GM12891 (cell line): ENCODE data around the gene SNX9.
"Not testable (repeated sequence)": the region's sequence is repeated elsewhere in the genome, so short reads cannot be mapped to it uniquely, and the experiment has no call there.

Source experiments
- DNase-seq: peaks from one replicate; pipeline ENCODE4 v3.0.0; 2011; ENCODE audit warnings: low spot score; ENCODE audit not compliant: insufficient read length
- FAIRE-seq: peaks from 2 replicates; lab custom pipeline; 2011; peaks lifted over from hg19 to GRCh38; lab: Jason Lieb, UNC
- PAX5 ChIP-seq: IDR thresholded peaks from 2 replicates; pipeline ENCODE4 v1.6.1; 2011; ENCODE audit warnings: low read length, moderate library complexity, mild to moderate bottlenecking; ENCODE audit not compliant: insufficient read depth, severe bottlenecking
- POLR2A ChIP-seq: IDR thresholded peaks from 2 replicates; pipeline ENCODE4 v1.6.1; 2011; ENCODE audit warnings: low read depth, low read length, control low read depth
- POLR2AphosphoS5 ChIP-seq: IDR thresholded peaks from 2 replicates; pipeline ENCODE4 v1.6.1; 2011; ENCODE audit warnings: low read depth, low read length, control low read depth
- POU2F2 ChIP-seq: IDR thresholded peaks from 2 replicates; pipeline ENCODE4 v1.6.1; 2011; ENCODE audit warnings: low read depth, mild to moderate bottlenecking, control low read depth, low read length, moderate library complexity
- SPI1 ChIP-seq: IDR thresholded peaks from 2 replicates; pipeline ENCODE4 v1.6.1; 2011; ENCODE audit warnings: low read depth, low read length, control low read depth
- TAF1 ChIP-seq: IDR thresholded peaks from 2 replicates; pipeline ENCODE4 v1.6.1; 2011; ENCODE audit warnings: low read depth, low read length, control low read depth

SNX9 gene

DNA sequence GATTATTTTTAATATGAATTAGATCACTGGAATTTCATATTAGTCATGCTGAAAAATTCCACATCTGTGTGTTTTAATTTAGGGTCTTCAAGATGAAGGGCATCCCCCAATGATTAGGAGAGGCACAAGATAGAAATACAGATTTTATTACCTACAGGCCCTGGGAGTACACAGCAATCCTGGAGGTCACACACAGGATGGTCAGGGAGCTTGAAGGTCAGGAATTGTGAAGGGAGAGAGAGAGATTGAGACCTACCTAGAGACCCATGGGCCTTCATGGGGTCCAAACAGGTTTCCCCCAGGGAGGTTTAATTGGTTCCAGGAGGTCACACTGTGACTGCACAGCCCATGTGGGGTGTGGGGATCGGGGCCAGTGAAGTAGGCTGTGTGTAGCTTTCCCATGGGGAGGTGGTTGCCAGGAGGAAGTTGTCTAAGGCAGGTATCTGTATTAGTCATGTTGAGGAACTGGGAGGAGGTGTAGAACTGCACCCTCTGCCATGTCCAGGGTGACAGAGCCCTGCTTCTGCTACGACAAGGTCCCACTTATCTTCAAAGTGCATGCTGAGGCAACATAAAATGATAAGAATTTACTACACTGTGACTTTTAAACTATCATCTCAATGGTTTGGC, 18.3 kb downstream of the SNX9 start:
- TF ChIP-seq SPI1 (peak; percentile 81), POU2F2 (no peak)
- DNase-seq (no peak), FAIRE-seq (peak; percentile 88)

DNA sequence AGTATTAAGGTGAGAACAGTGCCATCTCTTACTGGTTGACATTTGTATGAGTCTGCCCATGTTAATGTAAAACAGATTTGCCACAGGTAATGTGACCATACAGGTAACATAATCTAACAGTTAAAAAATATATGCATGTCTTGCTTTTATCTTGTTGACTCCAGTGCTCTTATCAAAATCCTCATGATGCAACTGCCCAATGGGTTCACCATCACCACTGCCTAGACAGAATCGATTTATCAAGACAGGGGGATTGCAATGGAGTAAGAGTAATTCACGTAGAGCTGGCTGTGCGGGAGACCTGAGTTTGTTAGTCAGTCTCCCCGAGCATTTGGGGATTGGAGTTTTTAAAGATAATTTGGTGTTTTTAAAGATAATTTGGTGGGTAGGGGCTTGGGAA, 19.2 kb downstream of the SNX9 start:
- DNase-seq (no peak), FAIRE-seq (no peak)
- no peak for TF ChIP-seq POLR2AphosphoS5
- TF ChIP-seq PAX5 = no peak
- TF ChIP-seq POLR2A = no peak
- no peak for TF ChIP-seq SPI1
- TF ChIP-seq POU2F2 = no peak
- no peak for TF ChIP-seq TAF1

DNA sequence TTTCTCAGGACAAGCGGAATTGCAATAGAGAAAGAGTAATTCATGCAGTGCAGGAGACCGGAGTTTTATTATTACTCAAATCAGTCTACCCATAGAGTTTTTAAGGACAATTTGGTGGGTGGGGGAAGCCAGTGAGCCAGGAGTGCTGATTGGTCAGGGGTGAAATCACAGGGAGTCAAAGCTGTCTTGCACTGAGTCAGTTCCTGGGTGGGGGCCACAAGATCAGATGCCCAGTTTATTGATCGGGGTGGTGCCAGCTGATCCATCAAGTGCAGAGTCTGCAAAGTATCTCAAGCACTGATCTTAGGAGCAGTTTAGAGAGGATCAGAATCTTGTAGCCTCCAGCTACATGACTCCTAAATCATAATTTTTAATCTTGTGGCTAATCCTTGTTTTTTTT, 21.1 kb downstream of the SNX9 start:
- not testable (repeated sequence) for DNase-seq, FAIRE-seq

DNA sequence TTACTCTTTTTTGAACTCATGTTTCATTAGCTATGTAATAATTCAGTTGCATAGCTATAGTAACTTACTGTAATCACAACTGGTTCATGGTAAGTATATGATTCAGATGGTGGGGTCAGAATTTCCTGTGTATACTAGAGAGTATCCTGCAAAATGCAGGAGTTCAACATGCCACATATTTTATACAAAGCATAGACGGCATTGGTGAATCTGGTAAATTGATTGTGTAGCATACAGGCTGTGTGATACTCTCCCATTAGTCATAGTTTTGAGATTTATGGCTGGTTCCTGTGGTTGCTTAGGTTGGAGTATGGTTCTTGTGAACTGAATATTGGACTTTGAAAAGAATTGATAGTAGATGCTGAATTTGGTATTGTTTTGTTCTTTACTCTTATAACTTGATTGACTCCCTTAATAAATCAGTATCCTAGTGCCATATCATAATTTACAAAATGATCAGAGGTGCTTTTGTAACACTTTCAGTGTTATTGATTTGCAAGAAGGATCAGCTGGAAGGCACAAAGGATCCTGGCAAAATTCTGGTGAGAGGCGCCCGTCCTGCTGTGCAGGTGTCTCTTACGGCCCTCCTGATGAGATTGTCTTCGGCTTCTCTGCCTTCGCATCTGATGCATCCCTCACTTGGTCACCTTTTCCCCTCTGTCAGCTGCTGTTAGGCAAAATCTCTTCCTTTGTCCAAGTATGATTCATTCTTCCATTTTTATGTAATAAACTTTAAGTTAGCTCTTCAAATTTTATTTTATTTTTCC, 22.6 kb downstream of the SNX9 start:
- FAIRE-seq (peak; percentile 9), DNase-seq (no peak)
- no peak for TF ChIP-seq SPI1
- no peak for TF ChIP-seq POLR2AphosphoS5
- TF ChIP-seq POU2F2 = no peak

DNA sequence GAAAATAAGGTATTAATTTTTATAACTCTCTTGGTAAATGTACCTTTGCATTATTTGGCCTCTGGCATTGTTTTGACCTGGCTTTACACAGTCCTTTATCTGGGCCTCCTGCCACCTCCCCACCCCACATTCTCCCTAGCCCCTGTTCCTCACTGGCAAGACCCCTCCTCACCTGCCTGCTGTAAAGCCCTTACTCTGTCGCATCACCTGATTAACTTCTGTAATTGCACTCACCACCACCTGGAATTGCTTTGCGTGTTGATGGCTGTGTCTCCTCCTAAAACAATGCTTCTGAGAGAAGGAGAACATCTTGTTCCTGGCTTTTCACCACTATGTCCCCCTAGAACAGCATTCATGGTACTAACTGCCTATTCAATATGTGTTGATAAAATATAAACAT, 24.8 kb downstream of the SNX9 start:
- no peak for TF ChIP-seq POLR2A
- no peak for TF ChIP-seq PAX5
- TF ChIP-seq SPI1 = no peak
- no peak for TF ChIP-seq POLR2AphosphoS5
- no peak for TF ChIP-seq TAF1
- no peak for TF ChIP-seq POU2F2

DNA sequence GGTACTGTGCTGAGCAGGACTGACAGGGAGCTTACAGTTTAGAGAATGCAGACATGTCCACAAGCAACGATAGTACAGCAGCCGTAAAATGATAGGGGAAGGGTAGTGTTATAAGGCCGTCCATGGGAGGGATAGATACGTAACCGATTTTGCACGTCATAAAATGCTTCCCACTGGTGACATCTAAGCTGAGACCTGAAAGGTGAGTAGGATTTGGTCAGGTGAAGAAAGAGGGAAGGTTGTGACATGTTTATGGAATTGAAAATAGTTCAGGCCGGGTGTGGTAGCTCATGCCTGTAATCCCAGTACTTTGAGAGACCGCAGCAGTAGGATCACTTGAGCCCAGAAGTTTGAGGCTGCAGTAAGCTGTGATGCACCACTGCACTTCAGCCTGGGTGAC, 25.6 kb downstream of the SNX9 start:
- DNase-seq = no peak
- no peak for TF ChIP-seq POLR2AphosphoS5
- no peak for TF ChIP-seq PAX5
- TF ChIP-seq TAF1 = no peak
- no peak for TF ChIP-seq POU2F2
- no peak for TF ChIP-seq POLR2A
- no peak for TF ChIP-seq SPI1
- FAIRE-seq = no peak

More for the DNA sequence above, 24.8 kb downstream of the SNX9 start:
- DNase-seq (no peak), FAIRE-seq (no peak)

DNA sequence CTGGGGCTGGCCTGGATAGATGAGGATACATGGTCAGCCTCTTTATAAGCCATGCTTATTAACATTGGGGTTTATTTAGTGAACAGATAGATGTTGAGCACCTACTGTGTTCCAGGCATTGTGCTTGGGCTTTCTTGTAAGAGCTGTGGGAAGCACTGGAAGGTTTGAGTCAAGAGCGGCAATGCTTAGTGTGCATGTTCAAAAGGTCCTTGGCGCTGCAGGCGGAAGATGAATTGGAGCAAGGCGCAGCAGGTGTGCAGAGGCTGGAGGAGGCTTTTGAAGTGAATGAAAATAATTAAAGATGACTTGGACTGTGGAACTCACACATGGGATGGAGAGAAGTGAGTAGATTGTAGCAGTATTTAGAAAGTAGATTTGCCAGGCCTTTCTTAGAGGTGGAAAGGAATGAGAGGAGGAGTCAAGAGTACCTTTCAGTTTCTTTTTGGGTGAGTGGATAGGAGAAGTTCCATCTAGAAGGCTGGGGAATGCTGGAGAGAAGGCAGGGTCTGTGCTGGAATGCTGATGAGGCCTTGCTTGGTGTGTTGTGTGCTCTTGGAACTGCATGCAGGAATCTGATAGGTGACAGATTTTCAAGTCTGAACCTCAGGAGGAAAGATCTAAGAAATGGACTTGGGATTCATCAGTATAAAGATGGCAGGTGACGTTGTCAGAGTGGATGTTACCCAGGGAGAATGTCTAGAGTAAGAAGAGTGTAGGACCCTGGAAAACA, 26.4 kb downstream of the SNX9 start:
- TF ChIP-seq POLR2A (no peak), POU2F2 (no peak), TAF1 (no peak), PAX5 (no peak), SPI1 (no peak), POLR2AphosphoS5 (no peak)
- FAIRE-seq = no peak

DNA sequence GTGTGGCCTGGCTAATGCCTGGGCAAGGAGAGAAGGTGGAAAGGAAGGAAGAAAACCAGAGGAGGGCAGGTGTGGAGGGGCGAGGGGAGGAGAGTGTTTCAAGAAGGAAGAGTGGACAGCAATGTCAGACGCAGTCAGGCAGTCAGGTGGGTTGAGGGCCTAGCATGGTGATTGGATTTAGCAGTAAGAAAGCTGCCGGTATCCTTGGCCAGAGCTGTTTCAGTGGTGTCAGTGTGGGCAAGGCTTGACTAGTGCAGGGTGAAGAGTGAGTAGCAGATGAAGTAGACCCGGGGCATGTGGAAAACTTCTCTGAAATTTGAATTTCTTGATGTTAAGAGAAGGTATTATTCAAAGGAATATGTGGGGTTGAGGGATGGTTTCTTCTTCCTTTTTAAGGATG, 27.0 kb downstream of the SNX9 start:
- no peak for TF ChIP-seq PAX5
- DNase-seq (no peak), FAIRE-seq (no peak)

More for the DNA sequence above, 26.4 kb downstream of the SNX9 start:
- DNase-seq = no peak

DNA sequence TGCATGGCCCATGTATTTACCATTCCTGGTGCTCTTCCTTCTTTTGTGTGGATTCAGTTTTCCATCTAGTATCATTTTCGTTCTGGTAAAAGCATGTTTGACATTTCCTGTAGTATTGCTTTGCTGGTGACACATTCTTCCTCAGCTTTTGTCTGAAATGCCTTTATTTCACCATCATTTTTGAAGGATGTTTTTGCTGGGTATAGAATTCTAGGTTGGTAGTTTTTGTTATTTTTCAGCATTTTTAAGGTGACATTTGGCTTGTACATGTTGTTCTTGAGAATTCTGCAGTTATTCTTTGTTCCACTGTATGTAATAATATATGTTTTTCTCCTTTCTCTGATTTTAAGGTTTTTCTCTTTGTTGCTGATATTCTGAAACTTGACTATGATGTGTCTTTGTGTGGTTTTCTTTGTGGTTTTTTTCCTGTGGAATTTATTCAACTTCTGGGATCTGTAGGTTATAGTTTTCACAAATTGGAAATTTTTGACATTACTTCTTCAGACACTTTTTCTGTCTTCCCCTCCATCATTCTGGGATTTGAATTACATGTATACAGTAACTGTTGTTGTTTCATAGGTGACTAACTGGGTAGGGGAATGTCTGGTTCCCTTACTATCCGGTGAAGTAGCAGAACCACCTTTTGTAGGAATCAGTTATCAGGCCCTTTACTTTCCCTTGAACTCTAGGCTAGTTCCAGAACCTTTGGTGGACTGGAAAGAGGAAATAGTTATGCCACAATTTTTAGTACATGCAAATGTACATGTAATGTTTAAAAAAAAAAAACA, 30.2 kb downstream of the SNX9 start:
- no peak for TF ChIP-seq POU2F2
- TF ChIP-seq SPI1 = no peak
- TF ChIP-seq PAX5 = no peak
- no peak for TF ChIP-seq POLR2A
- FAIRE-seq (no peak), DNase-seq (no peak)

DNA sequence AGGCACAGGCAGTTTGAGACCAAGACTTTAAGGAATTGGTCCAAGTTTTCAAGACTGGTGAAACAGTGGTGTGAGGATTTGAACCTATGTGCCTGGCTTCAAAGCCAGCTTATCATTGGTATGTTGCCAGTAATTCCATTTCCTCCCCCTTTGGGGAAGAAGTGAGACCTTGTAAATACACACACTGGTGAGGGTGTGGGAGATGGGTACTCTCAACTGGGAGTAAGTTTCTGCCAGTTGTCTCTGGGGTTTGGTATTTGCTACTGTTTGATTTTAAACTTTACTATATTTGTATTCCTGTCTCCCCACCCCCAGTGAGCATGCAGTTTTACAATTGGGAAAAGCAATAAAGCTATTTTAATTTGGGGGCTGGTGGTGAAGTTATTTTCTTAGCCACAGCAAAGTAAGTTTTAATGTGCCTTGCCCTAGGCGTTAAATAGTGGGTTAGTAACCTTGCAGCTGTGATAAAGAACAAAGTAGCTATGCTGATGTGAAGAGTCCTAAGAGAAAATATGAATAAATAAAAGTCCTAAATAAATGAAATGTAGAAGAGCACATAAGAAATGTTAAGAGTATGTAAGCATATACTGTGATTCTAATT, 31.0 kb downstream of the SNX9 start:
- FAIRE-seq = no peak

More for the DNA sequence above, 31.0 kb downstream of the SNX9 start:
- TF ChIP-seq POLR2AphosphoS5 = no peak
- TF ChIP-seq POLR2A = no peak
- no peak for TF ChIP-seq POU2F2
- no peak for TF ChIP-seq PAX5
- TF ChIP-seq TAF1 = no peak
- TF ChIP-seq SPI1 = no peak
- no peak for DNase-seq
